Activated naive CD4-positive, alpha-beta T cell treated with anti-CD3 and anti-CD28 coated beads, Interleukin-2, amount 50 U/mL, for 72 hours (primary cell): ENCODE results near the gene PPM1J. TPM values are rescaled to one million over a fixed set of nuclear protein-coding genes. Genes with fewer than 3 reads are reported as not detected.
A peak's percentile ranks its signal among the peaks of the same experiment; 100 is the strongest.

Experiments used
- ATAC-seq, 2 donors: fragments of 150-1000 bp; cut with Tn5 transposase; 2 replicates each; pipeline ENCODE4 v1.10.0; 2021; ENCODE audit warnings: mild to moderate bottlenecking in 2 of 2, moderate library complexity in 2 of 2
- DNase-seq, 2 donors: peaks; one replicate each; pipeline ENCODE4 v3.0.0; 2021 to 2022; ENCODE audit warnings: low spot score in 2 of 2
- H3K27ac Mint-ChIP-seq, 2 donors: one replicate each; pipeline ENCODE4 v1.8.0; 2022; ENCODE audit warnings: mild to moderate bottlenecking in 2 of 2, mixed read lengths in 2 of 2
- H3K36me3 Mint-ChIP-seq, 2 donors: one replicate each; pipeline ENCODE4 v1.8.0; 2022; ENCODE audit warnings: mixed read lengths in 2 of 2
- H3K9me3 Mint-ChIP-seq, 2 donors: one replicate each; pipeline ENCODE4 v1.8.0; 2022; ENCODE audit warnings: mixed read lengths in 2 of 2
- total RNA-seq, 2 donors: library from RNA; stranded (reverse); gene quantifications; one replicate each; pipeline ENCODE4 v1.2.3, GENCODE V29; 2022

The PPM1J gene
- total RNA-seq, 2 donors from 2014 or later: 0.46 to 1.8 TPM

GRCh38 chr1:112700290-112701226 is 14.6 kb downstream of the PPM1J start:
- DNase-seq: peak; percentile 64 to 71
- peak in 1 of 2 donors; percentile 23 for ATAC-seq
- Mint-ChIP-seq H3K27ac (peak overlapping the region; percentile 72 to 82), H3K9me3 (no peaks in the 10 kb centered on the region), H3K36me3 (peaks cover 6 to 11% of the 10 kb centered on the region in 2 donors)

- Mint-ChIP-seq H3K27ac (peak overlapping the region; percentile 72 to 82), H3K9me3 (no peaks in the 10 kb centered on the region), H3K36me3 (peaks cover 6 to 11% of the 10 kb centered on the region in 2 donors)
- no peak for DNase-seq
- ATAC-seq: peak in 1 of 2 donors; percentile 40
These were observed 15.5 kb downstream of the PPM1J start for GRCh38 chr1:112699425-112700144.

DNA sequence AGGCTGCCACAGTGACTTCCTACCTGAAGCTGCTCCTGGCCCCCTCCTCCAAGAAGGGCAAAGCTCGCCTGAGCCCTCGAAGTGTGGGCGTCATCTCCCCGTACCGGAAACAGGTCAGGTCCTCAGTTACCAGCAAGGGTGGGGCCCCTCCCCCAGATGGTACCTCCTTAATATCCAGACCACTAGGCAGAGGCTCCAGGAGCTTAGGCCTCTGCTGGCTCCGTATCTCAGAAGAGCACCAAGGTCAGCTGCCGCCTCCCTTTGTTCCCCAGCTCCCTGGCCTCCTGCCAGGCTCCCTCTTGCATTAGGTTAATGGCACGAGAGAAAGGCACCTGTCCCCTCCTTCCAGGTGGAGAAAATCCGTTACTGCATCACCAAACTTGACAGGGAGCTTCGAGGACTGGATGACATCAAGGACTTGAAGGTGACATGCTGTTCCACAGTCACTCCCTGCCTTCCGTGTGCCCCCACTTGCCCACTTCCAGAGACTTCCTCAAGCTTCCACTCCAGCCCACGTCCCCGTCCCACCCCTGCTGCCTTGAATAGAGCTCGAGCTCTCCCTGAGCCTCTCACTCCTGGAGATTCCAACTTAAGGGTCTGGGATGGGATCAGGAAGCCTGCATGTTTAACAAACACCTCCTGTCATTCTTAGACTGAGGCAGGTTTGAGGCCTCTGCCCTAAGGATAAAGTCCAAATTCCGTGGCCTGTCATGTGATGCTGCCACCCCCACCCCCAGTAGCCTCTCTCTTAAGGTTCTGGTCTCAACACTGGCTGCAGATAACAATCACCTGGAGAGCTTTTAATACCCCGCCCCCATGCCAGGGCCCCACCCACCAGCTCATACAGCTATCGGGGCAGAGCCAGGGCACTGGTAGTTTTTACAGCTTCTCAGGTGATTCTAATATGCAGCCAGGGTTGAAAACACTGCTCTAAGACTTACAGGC is 16.5 kb downstream of the PPM1J start:
- ATAC-seq (no peak), DNase-seq (no peak)
- Mint-ChIP-seq H3K36me3 (peaks cover 6 to 11% of the 10 kb centered on the region in 2 donors), H3K9me3 (no peaks in the 10 kb centered on the region), H3K27ac (peak overlapping the region; percentile 78 to 82)

DNA sequence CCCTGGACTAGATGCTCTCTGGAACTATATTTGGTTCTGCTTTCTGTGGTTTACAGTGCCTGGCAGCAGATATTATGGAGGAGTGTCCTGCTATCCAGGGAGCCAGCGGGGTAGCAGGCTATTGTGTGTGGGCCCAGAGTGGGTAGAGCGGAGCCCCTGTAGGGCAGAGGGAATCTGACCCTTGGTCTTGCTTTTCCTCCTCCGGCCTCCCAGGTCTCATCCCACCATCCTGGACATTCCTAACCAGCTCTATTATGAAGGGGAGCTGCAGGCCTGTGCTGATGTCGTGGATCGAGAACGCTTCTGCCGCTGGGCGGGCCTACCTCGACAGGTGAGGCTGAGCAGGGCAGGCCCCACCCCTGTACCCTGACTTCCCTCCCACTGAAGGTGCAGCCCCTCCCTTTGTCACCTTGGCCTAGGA is 17.3 kb downstream of the PPM1J start:
- Mint-ChIP-seq H3K27ac (peak overlapping the region in 1 of 2 donors; percentile 42), H3K9me3 (no peaks in the 10 kb centered on the region), H3K36me3 (peaks cover 6 to 11% of the 10 kb centered on the region in 2 donors)
- no peak for ATAC-seq
- DNase-seq: no peak

GRCh38 chr1:112696578-112697314 is 18.4 kb downstream of the PPM1J start:
- Mint-ChIP-seq H3K27ac (peak overlapping the region; percentile 30 to 42), H3K36me3 (peaks cover 0 to 3% of the 10 kb centered on the region in 2 donors), H3K9me3 (no peaks in the 10 kb centered on the region)
- DNase-seq: no peak
- ATAC-seq: no peak

- DNase-seq: peak in 1 of 2 donors; percentile 35
- ATAC-seq: no peak
- H3K36me3 Mint-ChIP-seq: no peaks in the 10 kb centered on the region
- peak overlapping the region in 1 of 2 donors; percentile 44 for H3K27ac Mint-ChIP-seq
- H3K9me3 Mint-ChIP-seq: no peaks in the 10 kb centered on the region
These were observed 19.9 kb downstream of the PPM1J start for GRCh38 chr1:112695276-112695675.

DNA sequence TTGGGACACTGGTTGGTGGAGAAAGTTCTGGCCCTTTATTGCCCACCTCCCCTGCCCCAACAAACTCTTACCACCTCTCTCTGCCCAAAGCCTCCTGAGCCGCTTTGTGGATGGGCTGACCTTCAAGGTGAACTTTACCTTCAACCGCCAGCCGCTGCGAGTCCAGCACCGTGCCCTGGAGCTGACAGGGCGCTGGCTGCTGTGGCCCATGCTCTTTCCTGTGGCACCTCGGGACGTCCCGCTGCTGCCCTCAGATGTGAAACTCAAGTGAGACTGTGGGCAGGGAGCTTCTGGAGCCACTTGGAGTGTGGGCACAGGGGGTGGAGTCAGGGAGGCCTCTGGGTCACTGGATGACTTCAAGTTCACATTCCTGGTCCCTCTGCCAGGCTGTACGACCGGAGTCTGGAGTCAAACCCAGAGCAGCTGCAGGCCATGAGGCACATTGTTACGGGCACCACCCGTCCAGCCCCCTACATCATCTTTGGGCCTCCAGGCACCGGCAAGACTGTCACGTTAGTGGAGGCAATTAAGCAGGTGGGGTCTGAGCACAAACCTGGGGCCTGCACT is 20.7 kb downstream of the PPM1J start:
- no peak for DNase-seq
- H3K36me3 Mint-ChIP-seq: no peaks in the 10 kb centered on the region
- H3K27ac Mint-ChIP-seq: no peak overlapping the region
- no peaks in the 10 kb centered on the region for H3K9me3 Mint-ChIP-seq
- ATAC-seq: no peak

DNA sequence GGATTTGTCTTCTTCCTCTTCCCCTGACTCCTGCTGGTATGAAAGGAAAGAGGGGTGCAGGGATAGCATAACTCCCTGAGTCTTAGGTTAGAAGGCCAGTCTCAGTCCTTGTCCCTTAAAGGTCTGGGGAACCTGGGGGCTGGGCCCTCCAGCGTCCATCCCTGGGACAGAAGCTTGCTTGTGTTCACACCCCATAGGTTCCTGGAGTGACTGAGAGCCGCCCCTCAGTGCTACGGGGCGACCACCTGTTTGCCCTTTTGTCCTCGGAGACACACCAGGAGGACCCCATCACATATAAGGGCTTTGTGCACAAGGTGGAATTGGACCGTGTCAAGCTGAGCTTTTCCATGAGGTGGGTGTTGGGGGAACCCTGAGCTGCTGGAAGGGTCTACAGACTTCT is 21.3 kb downstream of the PPM1J start:
- no peak for ATAC-seq
- H3K36me3 Mint-ChIP-seq: no peaks in the 10 kb centered on the region
- H3K27ac Mint-ChIP-seq: no peak overlapping the region
- no peak for DNase-seq
- no peaks in the 10 kb centered on the region for H3K9me3 Mint-ChIP-seq

- Mint-ChIP-seq H3K36me3 (no peaks in the 10 kb centered on the region), H3K9me3 (no peaks in the 10 kb centered on the region), H3K27ac (peak overlapping the region in 1 of 2 donors; percentile 6)
- no peak for ATAC-seq
- DNase-seq: no peak
These were observed 22.5 kb downstream of the PPM1J start for GRCh38 chr1:112692681-112693080.

DNA sequence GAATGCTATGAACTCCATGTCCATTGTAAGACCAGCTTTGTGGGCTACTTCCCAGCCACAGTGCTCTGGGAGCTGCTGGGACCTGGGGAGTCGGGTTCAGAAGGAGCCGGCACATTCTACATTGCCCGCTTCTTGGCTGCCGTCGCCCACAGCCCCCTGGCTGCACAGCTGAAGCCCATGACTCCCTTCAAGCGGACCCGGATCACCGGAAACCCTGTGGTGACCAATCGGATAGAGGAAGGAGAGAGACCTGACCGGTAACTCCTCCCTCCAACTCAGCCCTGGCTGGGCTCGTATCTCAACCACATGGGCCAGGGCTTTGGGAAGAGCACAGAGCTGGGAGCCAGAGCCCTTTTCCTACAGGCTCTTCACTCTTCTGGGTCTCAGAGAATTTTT is 25.3 kb downstream of the PPM1J start:
- Mint-ChIP-seq H3K36me3 (no peaks in the 10 kb centered on the region), H3K9me3 (no peaks in the 10 kb centered on the region), H3K27ac (no peak overlapping the region)
- DNase-seq (no peak), ATAC-seq (no peak)

GRCh38 chr1:112689196-112689841 is 25.8 kb downstream of the PPM1J start:
- no peak for ATAC-seq
- H3K27ac Mint-ChIP-seq: no peak overlapping the region
- H3K36me3 Mint-ChIP-seq: no peaks in the 10 kb centered on the region
- no peaks in the 10 kb centered on the region for H3K9me3 Mint-ChIP-seq
- DNase-seq: no peak

DNA sequence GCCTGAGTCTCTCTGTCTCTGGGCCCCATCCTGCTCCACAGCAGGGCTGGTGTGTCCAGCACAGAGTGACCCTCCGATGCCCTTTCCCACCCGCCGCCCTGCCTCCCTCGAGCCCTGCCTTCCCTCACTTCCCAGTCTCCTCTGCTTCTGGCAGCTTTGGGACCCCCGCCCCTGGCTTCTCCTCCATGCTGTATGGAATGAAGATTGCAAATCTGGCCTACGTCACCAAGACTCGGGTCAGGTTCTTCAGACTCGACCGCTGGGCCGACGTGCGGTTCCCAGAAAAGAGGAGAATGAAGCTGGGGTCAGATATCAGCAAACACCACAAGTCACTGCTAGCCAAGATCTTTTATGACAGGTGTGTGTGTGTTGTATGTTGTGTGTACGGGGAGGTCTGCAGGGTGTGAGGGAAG is 26.3 kb downstream of the PPM1J start:
- H3K36me3 Mint-ChIP-seq: no peaks in the 10 kb centered on the region
- ATAC-seq: no peak
- DNase-seq: no peak
- H3K9me3 Mint-ChIP-seq: no peaks in the 10 kb centered on the region
- H3K27ac Mint-ChIP-seq: peak overlapping the region; percentile 57 to 78

GRCh38 chr1:112687785-112688496 is 27.2 kb downstream of the PPM1J start:
- Mint-ChIP-seq H3K9me3 (no peaks in the 10 kb centered on the region), H3K27ac (peak overlapping the region in 1 of 2 donors; percentile 57), H3K36me3 (no peaks in the 10 kb centered on the region)
- no peak for DNase-seq
- ATAC-seq: no peak

DNA sequence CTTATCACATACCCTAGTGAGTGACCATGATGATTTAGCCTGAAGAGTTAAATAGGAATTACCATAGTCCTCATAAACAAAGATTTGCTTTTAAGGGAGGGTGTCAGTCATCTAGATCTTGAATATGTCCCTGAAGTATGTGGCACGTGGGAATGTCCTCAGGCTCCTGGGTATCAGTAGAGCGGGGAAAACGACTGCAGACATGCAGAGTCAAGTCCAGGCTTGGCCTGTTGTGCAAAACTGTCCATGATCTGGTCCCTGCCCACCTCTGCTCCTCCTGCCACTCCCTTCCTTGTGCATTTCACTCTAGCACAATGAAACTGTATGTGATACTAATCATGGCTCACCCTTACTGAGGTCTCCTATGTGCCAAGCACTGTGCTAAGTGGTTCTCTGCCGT is 27.8 kb downstream of the PPM1J start:
- H3K36me3 Mint-ChIP-seq: no peaks in the 10 kb centered on the region

More for the DNA sequence above, 27.8 kb downstream of the PPM1J start:
- DNase-seq (no peak), ATAC-seq (no peak)
- H3K9me3 Mint-ChIP-seq: no peaks in the 10 kb centered on the region
- no peak overlapping the region for H3K27ac Mint-ChIP-seq
